Fibroblast of mammary gland (primary cell): Measurements from ENCODE around the gene NCS1.

Experiments
- DNase-seq: peaks from one replicate; pipeline ENCODE4 v3.0.0-alpha.2; 2010; ENCODE audit warnings: low read depth
- H3K4me3 ChIP-seq: 2 replicates; pipeline ENCODE4 v1.5.1; 2011; ENCODE audit warnings: low read depth, mild to moderate bottlenecking, low read length, moderate library complexity; ENCODE audit not compliant: control insufficient read depth
- TF ChIP-seq, protein P1 (sequence below): conservative IDR thresholded peaks from 2 replicates; pipeline ENCODE4 v1.5.1; 2011; ENCODE audit warnings: low read depth, low read length, inconsistent platforms; ENCODE audit not compliant: control insufficient read depth, insufficient read depth

NCS1 gene

GRCh38 chr9:130172858-130173665, 858 bp downstream of the NCS1 start:
- TF ChIP-seq, protein P1, sequence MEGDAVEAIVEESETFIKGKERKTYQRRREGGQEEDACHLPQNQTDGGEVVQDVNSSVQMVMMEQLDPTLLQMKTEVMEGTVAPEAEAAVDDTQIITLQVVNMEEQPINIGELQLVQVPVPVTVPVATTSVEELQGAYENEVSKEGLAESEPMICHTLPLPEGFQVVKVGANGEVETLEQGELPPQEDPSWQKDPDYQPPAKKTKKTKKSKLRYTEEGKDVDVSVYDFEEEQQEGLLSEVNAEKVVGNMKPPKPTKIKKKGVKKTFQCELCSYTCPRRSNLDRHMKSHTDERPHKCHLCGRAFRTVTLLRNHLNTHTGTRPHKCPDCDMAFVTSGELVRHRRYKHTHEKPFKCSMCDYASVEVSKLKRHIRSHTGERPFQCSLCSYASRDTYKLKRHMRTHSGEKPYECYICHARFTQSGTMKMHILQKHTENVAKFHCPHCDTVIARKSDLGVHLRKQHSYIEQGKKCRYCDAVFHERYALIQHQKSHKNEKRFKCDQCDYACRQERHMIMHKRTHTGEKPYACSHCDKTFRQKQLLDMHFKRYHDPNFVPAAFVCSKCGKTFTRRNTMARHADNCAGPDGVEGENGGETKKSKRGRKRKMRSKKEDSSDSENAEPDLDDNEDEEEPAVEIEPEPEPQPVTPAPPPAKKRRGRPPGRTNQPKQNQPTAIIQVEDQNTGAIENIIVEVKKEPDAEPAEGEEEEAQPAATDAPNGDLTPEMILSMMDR, result no peak
- peak overlapping the region; percentile 59 for H3K4me3 ChIP-seq
- no peak for DNase-seq

- peak overlapping the region; percentile 59 for H3K4me3 ChIP-seq
- DNase-seq, result peak; percentile 25
- TF ChIP-seq, protein P1, result no peak
Measured at GRCh38 chr9:130173666-130173983, 1.4 kb downstream of the NCS1 start.

- TF ChIP-seq, protein P1, result no peak
- DNase-seq, result no peak
- peak overlapping the region; percentile 59 for H3K4me3 ChIP-seq
Measured at GRCh38 chr9:130174025-130174424, 1.8 kb downstream of the NCS1 start.

GRCh38 chr9:130174920-130175321, 2.7 kb downstream of the NCS1 start:
- H3K4me3 ChIP-seq, result no peak overlapping the region
- TF ChIP-seq, protein P1, result no peak
- no peak for DNase-seq

- TF ChIP-seq, protein P1, result no peak
- H3K4me3 ChIP-seq, result no peak overlapping the region
- no peak for DNase-seq
Measured at GRCh38 chr9:130175355-130175754, 3.2 kb downstream of the NCS1 start.

GRCh38 chr9:130176760-130177159, 4.6 kb downstream of the NCS1 start:
- no peak overlapping the region for H3K4me3 ChIP-seq
- no peak for DNase-seq
- TF ChIP-seq, protein P1, result no peak
